Nephron (organoid): Measurements from ENCODE around the gene OSBP2.

Source experiments
- H3K27ac Mint-ChIP-seq, 3 experiments: 2 replicates each; pipeline ENCODE4 v1.8.0; 2020; ENCODE audit warnings: mixed read lengths in 3 of 3, mild to moderate bottlenecking in 2 of 3, moderate library complexity in 1 of 3
- H3K27me3 Mint-ChIP-seq: 2 replicates; pipeline ENCODE4 v1.8.0; 2021; ENCODE audit warnings: low read depth, mild to moderate bottlenecking, moderate library complexity, mixed read lengths
- H3K36me3 Mint-ChIP-seq: 2 replicates; pipeline ENCODE4 v1.8.0; 2020; ENCODE audit warnings: low read depth, mixed read lengths
- H3K4me1 Mint-ChIP-seq: 2 replicates; pipeline ENCODE4 v1.8.0; 2020; ENCODE audit warnings: mixed read lengths
- H3K4me3 Mint-ChIP-seq, 3 experiments: 2 replicates each; pipeline ENCODE4 v1.8.0; 2020; ENCODE audit warnings: mild to moderate bottlenecking in 3 of 3, mixed read lengths in 3 of 3, moderate library complexity in 2 of 3
- H3K9me3 Mint-ChIP-seq: 2 replicates; pipeline ENCODE4 v1.8.0; 2020; ENCODE audit warnings: mixed read lengths
- CTCF ChIP-seq, 3 experiments: fragments of 200-600 bp; sonication (generic); IDR thresholded peaks; one replicate each; pipeline ENCODE4 v1.5.0; 2021; ENCODE audit warnings: antibody characterized with exemption in 3 of 3; ENCODE audit not compliant: unreplicated experiment in 3 of 3

OSBP2 gene

GRCh38 chr22:30864441-30865420 lies 170.1 kb downstream of the OSBP2 start:
- no peak overlapping the region for H3K27ac Mint-ChIP-seq
- H3K27me3 Mint-ChIP-seq: no peaks in the 10 kb centered on the region

GRCh38 chr22:30865656-30866055 lies 171.0 kb downstream of the OSBP2 start:
- H3K4me1 Mint-ChIP-seq: no peaks in the 10 kb centered on the region
- TF ChIP-seq CTCF (IDR thresholded peaks at IDR 0.05; ENCODE audit: unreplicated experiment in 3 of 3): no peak
- no peak overlapping the region for H3K27ac Mint-ChIP-seq

More at GRCh38 chr22:30864441-30865420, 170.1 kb downstream of the OSBP2 start:
- H3K4me3 Mint-ChIP-seq: no peak overlapping the region
- no peak for TF ChIP-seq CTCF (IDR thresholded peaks at IDR 0.05; ENCODE audit: unreplicated experiment in 3 of 3)
- H3K36me3 Mint-ChIP-seq: no peaks in the 10 kb centered on the region
- H3K4me1 Mint-ChIP-seq: no peaks in the 10 kb centered on the region
- H3K9me3 Mint-ChIP-seq: no peaks in the 10 kb centered on the region

GRCh38 chr22:30866216-30866615 lies 171.5 kb downstream of the OSBP2 start:
- no peaks in the 10 kb centered on the region for H3K36me3 Mint-ChIP-seq
- H3K4me1 Mint-ChIP-seq: no peaks in the 10 kb centered on the region
- no peaks in the 10 kb centered on the region for H3K9me3 Mint-ChIP-seq
- no peaks in the 10 kb centered on the region for H3K27me3 Mint-ChIP-seq
- H3K4me3 Mint-ChIP-seq: no peak overlapping the region
- TF ChIP-seq CTCF (IDR thresholded peaks at IDR 0.05; ENCODE audit: unreplicated experiment in 3 of 3): no peak
- H3K27ac Mint-ChIP-seq: no peak overlapping the region

More at GRCh38 chr22:30865656-30866055, 171.0 kb downstream of the OSBP2 start:
- H3K4me3 Mint-ChIP-seq: no peak overlapping the region
- H3K9me3 Mint-ChIP-seq: no peaks in the 10 kb centered on the region
- no peaks in the 10 kb centered on the region for H3K36me3 Mint-ChIP-seq
- no peaks in the 10 kb centered on the region for H3K27me3 Mint-ChIP-seq

- no peak overlapping the region for H3K4me3 Mint-ChIP-seq
- H3K36me3 Mint-ChIP-seq: no peaks in the 10 kb centered on the region
- H3K27me3 Mint-ChIP-seq: no peaks in the 10 kb centered on the region
- no peak for TF ChIP-seq CTCF (IDR thresholded peaks at IDR 0.05; ENCODE audit: unreplicated experiment in 3 of 3)
- H3K9me3 Mint-ChIP-seq: no peaks in the 10 kb centered on the region
- H3K4me1 Mint-ChIP-seq: no peaks in the 10 kb centered on the region
- no peak overlapping the region for H3K27ac Mint-ChIP-seq
These were observed 172.2 kb downstream of the OSBP2 start for GRCh38 chr22:30866811-30867271.

GRCh38 chr22:30867746-30868662 lies 173.3 kb downstream of the OSBP2 start:
- H3K4me3 Mint-ChIP-seq: no peak overlapping the region
- no peaks in the 10 kb centered on the region for H3K9me3 Mint-ChIP-seq
- TF ChIP-seq CTCF (IDR thresholded peaks at IDR 0.05; ENCODE audit: unreplicated experiment in 3 of 3): no peak
- no peaks in the 10 kb centered on the region for H3K36me3 Mint-ChIP-seq
- H3K27ac Mint-ChIP-seq: no peak overlapping the region
- H3K27me3 Mint-ChIP-seq: no peaks in the 10 kb centered on the region
- H3K4me1 Mint-ChIP-seq: peaks cover 5% of the 10 kb centered on the region
